HG02981 (cell line): ENCODE results near the gene OSBP2.
"Not testable (repeated sequence)": the region's sequence is repeated elsewhere in the genome, so short reads cannot be mapped to it uniquely, and the experiment has no call there.

Source experiments
- ATAC-seq: cut with Tn5 transposase; IDR thresholded peaks from one replicate; pipeline ENCODE4 v1.9.1; 2021; ENCODE audit warnings: mild to moderate bottlenecking, moderate library complexity; ENCODE audit not compliant: unreplicated experiment

The OSBP2 gene

GRCh38 chr22:30694640-30695350 lies at the start of gene OSBP2:
Gene OSBP2, plus strand, starts transcription at chr22:30694874. Its CDS starts 36 bp downstream, at chr22:30694910.
- ATAC-seq = no peak

GRCh38 chr22:30646518-30647160 lies 48.0 kb upstream of the OSBP2 start:
- ATAC-seq = no peak

- no peak for ATAC-seq
Observed at GRCh38 chr22:30647536-30647935, 47.1 kb upstream of the OSBP2 start.

- ATAC-seq = no peak
Observed at GRCh38 chr22:30648825-30649224, 45.8 kb upstream of the OSBP2 start.

- no peak for ATAC-seq
Observed at GRCh38 chr22:30649430-30650007, 45.2 kb upstream of the OSBP2 start.

GRCh38 chr22:30650508-30651116 lies 44.1 kb upstream of the OSBP2 start:
- no peak for ATAC-seq

- no peak for ATAC-seq
Observed at GRCh38 chr22:30652852-30653251, 41.8 kb upstream of the OSBP2 start.

GRCh38 chr22:30654361-30654760 lies 40.3 kb upstream of the OSBP2 start:
- ATAC-seq = no peak

- ATAC-seq = no peak
Observed at GRCh38 chr22:30655532-30655931, 39.1 kb upstream of the OSBP2 start.

GRCh38 chr22:30662040-30662439 lies 32.6 kb upstream of the OSBP2 start:
- no peak for ATAC-seq

GRCh38 chr22:30664798-30665197 lies 29.9 kb upstream of the OSBP2 start:
- no peak for ATAC-seq

GRCh38 chr22:30665266-30665665 lies 29.4 kb upstream of the OSBP2 start:
- no peak for ATAC-seq

- no peak for ATAC-seq
Observed at GRCh38 chr22:30665786-30666185, 28.9 kb upstream of the OSBP2 start.

- no peak for ATAC-seq
Observed at GRCh38 chr22:30667107-30667493, 27.6 kb upstream of the OSBP2 start.

GRCh38 chr22:30667494-30668385 lies 26.9 kb upstream of the OSBP2 start, which contains the start of gene DUSP18:
Gene DUSP18, minus strand, starts transcription at chr22:30667875. Its CDS starts 3,872 bp downstream, at chr22:30664003.
- peak; percentile 92 for ATAC-seq

GRCh38 chr22:30668386-30668710 lies 26.3 kb upstream of the OSBP2 start:
- no peak for ATAC-seq

GRCh38 chr22:30671071-30671470 lies 23.6 kb upstream of the OSBP2 start:
- ATAC-seq = no peak

GRCh38 chr22:30673136-30673535 lies 21.5 kb upstream of the OSBP2 start:
- ATAC-seq = no peak

- no peak for ATAC-seq
Observed at GRCh38 chr22:30674482-30674881, 20.2 kb upstream of the OSBP2 start.

- ATAC-seq = no peak
Observed at GRCh38 chr22:30675436-30675835, 19.2 kb upstream of the OSBP2 start.

- not testable (repeated sequence) for ATAC-seq
Observed at GRCh38 chr22:30676565-30676964, 18.1 kb upstream of the OSBP2 start.
